Panc1 (cell line): ENCODE measurements around the gene SDF4. TPM values are rescaled to one million over a fixed set of nuclear protein-coding genes. Genes with fewer than 3 reads are reported as not detected.
A peak's percentile ranks its signal among the peaks of the same experiment; 100 is the strongest.

Experiments used
- ATAC-seq: fragments of 200-7000 bp; cut with Tn5 transposase; 2 replicates; pipeline ENCODE4 v1.9.1; 2020; ENCODE audit warnings: mild to moderate bottlenecking, moderate library complexity
- BruUV-seq: library from RNA; stranded (reverse); fragments of 400-500 nt; replicated peaks from 2 replicates; lab custom pipeline; 2021; lab: Mats Ljungman, UMichigan
- CTCF ChIA-PET: fragments of 300-600 bp; sonication (Branson Sonifier 250); formaldehyde crosslinking; loops from one replicate; lab custom pipeline; 2022; ENCODE audit warnings: antibody characterized with exemption; lab: Charles Lee
- POLR2A ChIA-PET: fragments of 300-600 bp; sonication (Branson Sonifier 250); formaldehyde crosslinking; loops from one replicate; lab custom pipeline; 2022; ENCODE audit warnings: antibody characterized with exemption; lab: Charles Lee
- DNase-seq: peaks from one replicate; pipeline ENCODE4 v3.0.0-alpha.2; 2010; ENCODE audit warnings: low read depth, low spot score
- H3K27ac ChIP-seq: 2 replicates; pipeline ENCODE4 v1.5.1; 2011; ENCODE audit warnings: mild to moderate bottlenecking, low read length, inconsistent platforms
- H3K27me3 ChIP-seq: fragments of 200-500 bp; sonication (Bioruptor generic); 2 replicates; pipeline ENCODE4 v1.6.0; 2014; ENCODE audit warnings: low read length, inconsistent platforms; ENCODE audit not compliant: control insufficient read depth, insufficient read depth
- H3K36me3 ChIP-seq: fragments of 200-500 bp; sonication (Bioruptor generic); 2 replicates; pipeline ENCODE4 v1.5.1; 2014; ENCODE audit warnings: inconsistent platforms, mild to moderate bottlenecking, low read length, moderate library complexity; ENCODE audit not compliant: control insufficient read depth, insufficient read depth
- H3K4me1 ChIP-seq: 2 replicates; pipeline ENCODE4 v1.5.1; 2011; ENCODE audit warnings: inconsistent platforms, mild to moderate bottlenecking, low read length, moderate library complexity; ENCODE audit not compliant: control insufficient read depth, insufficient read depth
- H3K4me3 ChIP-seq, 2 experiments: 2 replicates each; pipeline ENCODE4 v1.5.1; 2011 to 2012; ENCODE audit warnings: low read depth in 2 of 2, low read length in 2 of 2, mild to moderate bottlenecking in 2 of 2, inconsistent platforms in 1 of 2, moderate library complexity in 1 of 2
- H3K9me3 ChIP-seq: fragments of 200-500 bp; sonication (Bioruptor generic); 2 replicates; pipeline ENCODE4 v1.5.1; 2014; ENCODE audit warnings: low read depth, mild to moderate bottlenecking, inconsistent platforms, low read length, moderate library complexity; ENCODE audit not compliant: control insufficient read depth, insufficient read depth
- CTCF ChIP-seq: fragments of 450-650 bp; IDR thresholded peaks from 2 replicates; pipeline ENCODE4 v1.5.1; 2017; ENCODE audit warnings: mild to moderate bottlenecking
- POLR2AphosphoS5 ChIP-seq: IDR thresholded peaks from 2 replicates; pipeline ENCODE4 v1.6.1; 2012; ENCODE audit warnings: mild to moderate bottlenecking, low read depth, low read length, moderate library complexity
- REST ChIP-seq, 2 experiments: IDR thresholded peaks; 2 replicates each; pipeline ENCODE4 v1.6.1; 2011 to 2012; ENCODE audit warnings: low read depth in 2 of 2, control low read depth in 1 of 2, low read length in 1 of 2, mild to moderate bottlenecking in 1 of 2, moderate library complexity in 1 of 2; ENCODE audit not compliant: insufficient read depth in 1 of 2
- SIN3A ChIP-seq: IDR thresholded peaks from 2 replicates; pipeline ENCODE4 v1.6.1; 2012; ENCODE audit warnings: low read depth, mild to moderate bottlenecking, low read length, moderate library complexity, borderline replicate concordance; ENCODE audit not compliant: insufficient read depth
- TCF7L2 ChIP-seq: IDR thresholded peaks from 2 replicates; pipeline ENCODE4 v1.6.1; 2011; ENCODE audit warnings: mild to moderate bottlenecking, low read depth, low read length, inconsistent platforms
- in situ Hi-C: cut with HindIII; loops from 2 replicates; pipeline ENCODE4 v1.10.0; 2016; ENCODE audit warnings: low sequenced_read_pairs, low pct_unique_long_range_greater_than_20kb
- intact Hi-C: fragments of 100-400 bp; cut with micrococcal nuclease; formaldehyde crosslinking; loops from one replicate; pipeline ENCODE4 v1.10.0; 2022; ENCODE audit not compliant: unreplicated experiment
- total RNA-seq: library from RNA; stranded (reverse); gene quantifications from one replicate; pipeline ENCODE4 v1.2.1, GENCODE V29; 2021; ENCODE audit not compliant: unreplicated experiment

The SDF4 gene
- total RNA-seq, 1 experiment from 2014 or later, result 335 TPM

- H3K4me3 ChIP-seq, result no peak overlapping the region
- peaks cover 46% of the 10 kb centered on the region for H3K4me1 ChIP-seq
- no peaks in the 10 kb centered on the region for H3K27me3 ChIP-seq
- no peak; the same call in 1 of the 2 replicates for ATAC-seq
- intact Hi-C loops (no loop called here), in situ Hi-C loops (no loop called here)
- ChIA-PET CTCF (no interaction called here), POLR2A (no interaction called here)
- peak overlapping the region; percentile 79 for H3K27ac ChIP-seq
- no peaks in the 10 kb centered on the region for H3K36me3 ChIP-seq
- BruUV-seq, result no TSS peak
- no peak for DNase-seq
- TF ChIP-seq POLR2AphosphoS5, result no peak
- TF ChIP-seq SIN3A, result no peak
- no peak for TF ChIP-seq CTCF
- TF ChIP-seq REST (IDR thresholded peaks at IDR 0.05; ENCODE audit: insufficient read depth in 1 of 2, low read depth in 2 of 2, low read length in 1 of 2), result no peak
- no peak for TF ChIP-seq TCF7L2
- no peaks in the 10 kb centered on the region for H3K9me3 ChIP-seq
Observed at GRCh38 chr1:1245178-1245816, 13.5 kb upstream of the SDF4 start.

- DNase-seq (no peak), ATAC-seq (peak; percentile 54)
- CTCF ChIA-PET, result no interaction called here
- Histone ChIP-seq H3K36me3 (no peaks in the 10 kb centered on the region), H3K4me1 (peaks cover 56% of the 10 kb centered on the region), H3K9me3 (no peaks in the 10 kb centered on the region), H3K27ac (peak overlapping the region; percentile 84), H3K27me3 (no peaks in the 10 kb centered on the region), H3K4me3 (peak overlapping the region in 1 of 2 experiments; percentile 8; a peak in 1 of 4 replicates)
- intact Hi-C loops (no loop called here), in situ Hi-C loops (no loop called here)
- POLR2A ChIA-PET, result no interaction called here
- no TSS peak for BruUV-seq
- peak; percentile 46; the same call in 1 of the 2 replicates for TF ChIP-seq CTCF
- no peak for TF ChIP-seq REST (IDR thresholded peaks at IDR 0.05; ENCODE audit: insufficient read depth in 1 of 2, low read depth in 2 of 2, low read length in 1 of 2)
- peak; percentile 25; the same call in 1 of the 2 replicates for TF ChIP-seq POLR2AphosphoS5
- TF ChIP-seq TCF7L2, result no peak
- TF ChIP-seq SIN3A, result no peak
Observed at GRCh38 chr1:1244192-1244811, 12.5 kb upstream of the SDF4 start.
